Activated B cell treated with CpG ODN at 0.5 μM for 24 hours (primary cell): ENCODE data around the gene SH3RF3. TPM values are rescaled to one million over a fixed set of nuclear protein-coding genes. Genes with fewer than 3 reads are reported as not detected.

Source experiments
- ATAC-seq: fragments of 200-7000 bp; cut with Tn5 transposase; one replicate; pipeline ENCODE4 v1.10.0; 2021; ENCODE audit warnings: low read depth, mild to moderate bottlenecking, moderate library complexity
- CTCF ChIA-PET: fragments of 350-600 bp; sonication (Branson Sonifier 250); formaldehyde crosslinking; loops from one replicate; lab custom pipeline; 2021; ENCODE audit warnings: antibody characterized with exemption; lab: Charles Lee
- POLR2A ChIA-PET: fragments of 350-600 bp; sonication (Branson Sonifier 250); formaldehyde crosslinking; loops from one replicate; lab custom pipeline; 2021; ENCODE audit warnings: antibody characterized with exemption; lab: Charles Lee
- DNase-seq: peaks from one replicate; pipeline ENCODE4 v3.0.0; 2022
- H3K27ac Mint-ChIP-seq: one replicate; pipeline ENCODE4 v1.8.0; 2020; ENCODE audit warnings: mixed read lengths
- H3K27me3 Mint-ChIP-seq: one replicate; pipeline ENCODE4 v1.8.0; 2021; ENCODE audit warnings: mixed read lengths
- H3K36me3 Mint-ChIP-seq: one replicate; pipeline ENCODE4 v1.8.0; 2021; ENCODE audit warnings: low read depth, mixed read lengths
- H3K4me1 Mint-ChIP-seq: one replicate; pipeline ENCODE4 v1.8.0; 2021; ENCODE audit warnings: mixed read lengths
- H3K4me3 Mint-ChIP-seq: one replicate; pipeline ENCODE4 v1.8.0; 2020; ENCODE audit warnings: mild to moderate bottlenecking, mixed read lengths
- H3K9me3 Mint-ChIP-seq: one replicate; pipeline ENCODE4 v1.8.0; 2020; ENCODE audit warnings: mixed read lengths
- CTCF ChIP-seq: fragments of 200-600 bp; IDR thresholded peaks from one replicate; pipeline ENCODE4 v1.8.0; 2022; ENCODE audit warnings: antibody characterized with exemption, mild to moderate bottlenecking
- intact Hi-C: fragments of 100-400 bp; cut with micrococcal nuclease; formaldehyde crosslinking; loops from one replicate; pipeline ENCODE4 v1.15.1; 2024
- total RNA-seq: library from RNA; stranded (reverse); gene quantifications from 2 replicates; pipeline ENCODE4 v1.2.3, GENCODE V29; 2022

Gene SH3RF3
- total RNA-seq, 1 donor from 2014 or later, result 0.09 TPM

DNA sequence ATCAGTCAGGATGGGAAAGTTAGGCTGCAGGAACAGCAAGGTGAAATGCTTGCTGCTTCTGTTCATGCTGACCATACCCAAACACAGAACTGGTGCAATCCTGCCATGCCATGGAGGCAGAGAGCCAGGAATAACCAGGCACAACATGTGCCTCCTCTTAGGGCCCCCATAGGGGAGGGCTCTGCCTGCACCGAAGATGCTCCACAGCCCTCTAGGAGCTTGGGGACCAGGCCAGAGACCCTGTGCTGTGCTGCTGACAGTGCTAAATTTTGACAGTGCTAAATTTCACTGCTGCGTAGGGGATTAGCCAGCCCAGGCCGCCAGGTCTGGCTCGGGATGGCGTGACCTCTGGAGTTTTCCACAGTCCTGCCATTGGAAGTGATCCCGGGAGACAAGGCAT, 173.3 kb downstream of the SH3RF3 start:
- no peaks in the 10 kb centered on the region for H3K4me1 Mint-ChIP-seq
- no peak overlapping the region for H3K27ac Mint-ChIP-seq
- H3K9me3 Mint-ChIP-seq, result no peaks in the 10 kb centered on the region
- no peaks in the 10 kb centered on the region for H3K36me3 Mint-ChIP-seq
- no peak for TF ChIP-seq CTCF
- no peak for ATAC-seq
- intact Hi-C loops, result no loop called here
- H3K27me3 Mint-ChIP-seq, result peaks cover 2% of the 10 kb centered on the region
- no peak overlapping the region for H3K4me3 Mint-ChIP-seq
- DNase-seq, result no peak
- CTCF ChIA-PET, result no interaction called here
- POLR2A ChIA-PET, result no interaction called here

- Mint-ChIP-seq H3K36me3 (no peaks in the 10 kb centered on the region), H3K27ac (no peak overlapping the region), H3K4me3 (no peak overlapping the region), H3K27me3 (peaks cover 2% of the 10 kb centered on the region), H3K4me1 (no peaks in the 10 kb centered on the region), H3K9me3 (peaks cover 2% of the 10 kb centered on the region)
- ATAC-seq, result no peak
- no peak for DNase-seq
- POLR2A ChIA-PET, result interaction anchor here (1.0 kb wide), 1 partner anchor 19 kb away, joined by 3 read pairs; no protein-coding TSS in a partner anchor
- TF ChIP-seq CTCF, result no peak
- intact Hi-C loops, result no loop called here
- CTCF ChIA-PET, result no interaction called here
Observed at GRCh38 chr2:109304242-109304641, 175.2 kb downstream of the SH3RF3 start.

GRCh38 chr2:109304731-109305470, 175.9 kb downstream of the SH3RF3 start:
- POLR2A ChIA-PET, result interaction anchor here (1.0 kb wide), 1 partner anchor 20 kb away, joined by 3 read pairs; no protein-coding TSS in a partner anchor
- no peak for TF ChIP-seq CTCF
- no peak for ATAC-seq
- no peak overlapping the region for H3K4me3 Mint-ChIP-seq
- CTCF ChIA-PET, result no interaction called here
- no peaks in the 10 kb centered on the region for H3K36me3 Mint-ChIP-seq
- H3K9me3 Mint-ChIP-seq, result peaks cover 2% of the 10 kb centered on the region
- intact Hi-C loops, result no loop called here
- no peak for DNase-seq
- H3K27me3 Mint-ChIP-seq, result peaks cover 2% of the 10 kb centered on the region
- no peaks in the 10 kb centered on the region for H3K4me1 Mint-ChIP-seq
- H3K27ac Mint-ChIP-seq, result no peak overlapping the region

DNA sequence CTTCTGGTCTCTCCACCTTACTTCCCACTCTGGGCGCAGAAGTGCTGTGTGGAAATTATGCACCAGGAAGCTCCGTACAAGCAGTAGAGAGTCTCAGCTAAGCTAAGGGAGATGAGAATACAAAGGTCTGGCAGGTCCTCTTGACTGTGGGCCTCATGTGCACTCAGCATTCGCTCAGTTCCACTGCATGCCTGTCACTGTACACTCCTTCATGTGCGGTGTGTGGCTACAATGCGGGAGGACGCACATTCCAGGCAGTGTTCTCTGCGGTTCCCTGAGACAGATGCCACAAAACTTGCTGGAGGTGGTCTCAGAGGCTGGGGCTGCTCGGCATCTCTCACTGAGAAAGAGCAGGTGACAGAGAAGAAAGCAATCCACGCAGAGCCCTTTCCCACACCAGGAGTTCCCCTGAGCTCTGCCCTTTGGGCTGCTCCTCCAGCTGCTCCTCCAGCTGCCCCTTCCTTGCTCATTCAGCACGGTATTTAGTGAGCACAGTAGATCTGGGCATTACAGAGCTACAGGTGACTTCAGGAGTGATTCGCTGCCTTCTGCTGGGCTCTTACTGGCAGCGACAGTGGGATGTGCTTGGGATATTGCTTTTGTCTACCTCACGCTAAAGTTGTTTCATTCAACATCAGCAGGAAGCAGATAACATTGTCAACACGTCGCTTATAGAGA, 176.6 kb downstream of the SH3RF3 start:
- ChIA-PET CTCF (no interaction called here), POLR2A (no interaction called here)
- ATAC-seq (no peak), DNase-seq (no peak)
- Mint-ChIP-seq H3K27me3 (peaks cover 2% of the 10 kb centered on the region), H3K36me3 (no peaks in the 10 kb centered on the region), H3K9me3 (peaks cover 2% of the 10 kb centered on the region), H3K27ac (no peak overlapping the region), H3K4me1 (no peaks in the 10 kb centered on the region), H3K4me3 (no peak overlapping the region)
- no peak for TF ChIP-seq CTCF
- intact Hi-C loops, result no loop called here

GRCh38 chr2:109306190-109306589, 177.2 kb downstream of the SH3RF3 start:
- TF ChIP-seq CTCF, result no peak
- POLR2A ChIA-PET, result no interaction called here
- Mint-ChIP-seq H3K4me1 (no peaks in the 10 kb centered on the region), H3K27me3 (peaks cover 2% of the 10 kb centered on the region), H3K36me3 (no peaks in the 10 kb centered on the region), H3K4me3 (no peak overlapping the region), H3K9me3 (peaks cover 2% of the 10 kb centered on the region), H3K27ac (no peak overlapping the region)
- DNase-seq, result no peak
- intact Hi-C loops, result no loop called here
- CTCF ChIA-PET, result no interaction called here
- ATAC-seq, result no peak
